ENCODE results near the gene BACH2.
"Not testable (repeated sequence)": the region's sequence is repeated elsewhere in the genome, so short reads cannot be mapped to it uniquely, and the experiment has no call there.

Gene BACH2

GRCh38 chr6:90121982-90122381 lies 174.7 kb downstream of the BACH2 start:
- no peak for DNase-seq

- DNase-seq: no peak
Measured at GRCh38 chr6:90120327-90120726, 176.3 kb downstream of the BACH2 start.

- DNase-seq: no peak
Measured at GRCh38 chr6:90119618-90120017, 177.0 kb downstream of the BACH2 start.

- no peak for DNase-seq
Measured at GRCh38 chr6:90118581-90118980, 178.1 kb downstream of the BACH2 start.

- DNase-seq: no peak
Measured at GRCh38 chr6:90118069-90118468, 178.6 kb downstream of the BACH2 start.

GRCh38 chr6:90116126-90116525 lies 180.5 kb downstream of the BACH2 start:
- not testable (repeated sequence) for DNase-seq

GRCh38 chr6:90113389-90113788 lies 183.3 kb downstream of the BACH2 start:
- DNase-seq: no peak

GRCh38 chr6:90111387-90111786 lies 185.3 kb downstream of the BACH2 start:
- no peak for DNase-seq

- DNase-seq: peak; percentile 74
Measured at GRCh38 chr6:90110971-90111370, 185.7 kb downstream of the BACH2 start.

- peak; percentile 21 for DNase-seq
Measured at GRCh38 chr6:90109141-90109540, 187.5 kb downstream of the BACH2 start.

- peak; percentile 29 for DNase-seq
Measured at GRCh38 chr6:90107771-90108282, 188.8 kb downstream of the BACH2 start.

GRCh38 chr6:90107371-90107770 lies 189.3 kb downstream of the BACH2 start:
- no peak for DNase-seq

GRCh38 chr6:90106449-90106848 lies 190.2 kb downstream of the BACH2 start:
- DNase-seq: no peak

GRCh38 chr6:90105506-90106170 lies 191.0 kb downstream of the BACH2 start:
- no peak for DNase-seq

GRCh38 chr6:90103056-90103800 lies 193.4 kb downstream of the BACH2 start:
- DNase-seq: peak; percentile 57

GRCh38 chr6:90101403-90101802 lies 195.2 kb downstream of the BACH2 start:
- no peak for DNase-seq

GRCh38 chr6:90100059-90100665 lies 196.5 kb downstream of the BACH2 start:
- no peak for DNase-seq

GRCh38 chr6:90098627-90099026 lies 198.0 kb downstream of the BACH2 start:
- no peak for DNase-seq

- DNase-seq: peak; percentile 20
Measured at GRCh38 chr6:90098001-90098531, 198.6 kb downstream of the BACH2 start.

GRCh38 chr6:90097356-90097755 lies 199.3 kb downstream of the BACH2 start:
- no peak for DNase-seq

GRCh38 chr6:90096818-90097217 lies 199.8 kb downstream of the BACH2 start:
- no peak for DNase-seq

- DNase-seq: no peak
Measured at GRCh38 chr6:90095788-90096187, 200.9 kb downstream of the BACH2 start.

GRCh38 chr6:90095145-90095544 lies 201.5 kb downstream of the BACH2 start:
- DNase-seq: no peak
